ENCODE data around the gene TFDP1. TPM values are rescaled to one million over a fixed set of nuclear protein-coding genes. Genes with fewer than 3 reads are reported as not detected.

The TFDP1 gene
- total and polyA plus RNA-seq, 2 experiments from 2014 or later = 74.8 to 122 TPM

- in situ Hi-C loops (cut with MboI) = no loop called here
- no peak for DNase-seq
- Histone ChIP-seq H3K27ac (no peak overlapping the region), H3K9me2 (ENCODE audit: insufficient read depth) (no peaks in the 10 kb centered on the region), H3F3A (ENCODE audit: insufficient read depth) (0 out of 2 replicates have a peak, but pooled peaks cover 3% of the 10 kb centered on the region), H3K4me1 (ENCODE audit: insufficient read depth) (no peaks in the 10 kb centered on the region), H3K27me3 (replicated peaks; ENCODE audit: insufficient read depth) (no peaks in the 10 kb centered on the region), H3K9me3 (ENCODE audit: low read depth) (no peaks in the 10 kb centered on the region), H3K4me2 (ENCODE audit: unreplicated experiment) (no peak overlapping the region), H2AFZ (no peak overlapping the region), H4K20me1 (ENCODE audit: insufficient read depth) (no peaks in the 10 kb centered on the region), H3K79me2 (ENCODE audit: insufficient read depth) (no peaks in the 10 kb centered on the region), H3K36me3 (ENCODE audit: low read depth) (no peaks in the 10 kb centered on the region), H3K9ac (no peak overlapping the region), H3K4me3 (no peak overlapping the region)
- TF ChIP-seq EZH2phosphoT487 (IDR thresholded peaks at IDR 0.05; ENCODE audit: insufficient read depth, low read depth) (no peak), EZH2 (IDR thresholded peaks at IDR 0.05; ENCODE audit: insufficient read depth, poor library complexity, severe bottlenecking) (no peak)
- 75 to 82% methylated on average over 27 to 49 of the region's 56 CpGs for WGBS, 2 experiments (ENCODE audit: low coverage in 1 of 2, low lambda C conversion rate in 2 of 2, missing lambda C conversion rate in 2 of 2)
Observed at GRCh38 chr13:113559901-113560644, 24.5 kb upstream of the TFDP1 start.

- no peak overlapping the region for H3K27ac ChIP-seq
- no peaks in the 10 kb centered on the region for H3K9me3 ChIP-seq (ENCODE audit: low read depth)
- no peaks in the 10 kb centered on the region for H3K36me3 ChIP-seq (ENCODE audit: low read depth)
- no peak for DNase-seq
- no peak overlapping the region for H2AFZ ChIP-seq
- TF ChIP-seq EZH2 (IDR thresholded peaks at IDR 0.05; ENCODE audit: insufficient read depth, poor library complexity, severe bottlenecking) (no peak), EZH2phosphoT487 (IDR thresholded peaks at IDR 0.05; ENCODE audit: insufficient read depth, low read depth) (no peak)
- no peaks in the 10 kb centered on the region for H3F3A ChIP-seq (ENCODE audit: insufficient read depth)
- no peaks in the 10 kb centered on the region for H3K27me3 ChIP-seq (replicated peaks; ENCODE audit: insufficient read depth)
- no peaks in the 10 kb centered on the region for H3K4me1 ChIP-seq (ENCODE audit: insufficient read depth)
- no peak overlapping the region for H3K9ac ChIP-seq
- no peaks in the 10 kb centered on the region for H3K79me2 ChIP-seq (ENCODE audit: insufficient read depth)
- no peak overlapping the region for H3K4me3 ChIP-seq
- H4K20me1 ChIP-seq (ENCODE audit: insufficient read depth) = no peaks in the 10 kb centered on the region
- in situ Hi-C loops (cut with MboI) = no loop called here
- WGBS, 2 experiments (ENCODE audit: low coverage in 1 of 2, low lambda C conversion rate in 2 of 2, missing lambda C conversion rate in 2 of 2) = 83 to 84% methylated on average over 18 of the region's 18 CpGs
- H3K4me2 ChIP-seq (ENCODE audit: unreplicated experiment) = no peak overlapping the region
- no peaks in the 10 kb centered on the region for H3K9me2 ChIP-seq (ENCODE audit: insufficient read depth)
Observed at GRCh38 chr13:113560645-113561416, 23.7 kb upstream of the TFDP1 start.

GRCh38 chr13:113561417-113562084, 23.0 kb upstream of the TFDP1 start:
- no peaks in the 10 kb centered on the region for H4K20me1 ChIP-seq (ENCODE audit: insufficient read depth)
- H3K4me3 ChIP-seq = no peak overlapping the region
- TF ChIP-seq EZH2phosphoT487 (IDR thresholded peaks at IDR 0.05; ENCODE audit: insufficient read depth, low read depth) = no peak
- TF ChIP-seq EZH2 (IDR thresholded peaks at IDR 0.05; ENCODE audit: insufficient read depth, poor library complexity, severe bottlenecking) = no peak
- H3K36me3 ChIP-seq (ENCODE audit: low read depth) = no peaks in the 10 kb centered on the region
- no peak for DNase-seq
- in situ Hi-C loops (cut with MboI) = no loop called here
- no peaks in the 10 kb centered on the region for H3K9me2 ChIP-seq (ENCODE audit: insufficient read depth)
- H3K27ac ChIP-seq = no peak overlapping the region
- H3K27me3 ChIP-seq (replicated peaks; ENCODE audit: insufficient read depth) = no peaks in the 10 kb centered on the region
- H2AFZ ChIP-seq = no peak overlapping the region
- H3K9me3 ChIP-seq (ENCODE audit: low read depth) = no peaks in the 10 kb centered on the region
- no peak overlapping the region for H3K4me2 ChIP-seq (ENCODE audit: unreplicated experiment)
- no peak overlapping the region for H3K9ac ChIP-seq
- H3F3A ChIP-seq (ENCODE audit: insufficient read depth) = no peaks in the 10 kb centered on the region
- H3K4me1 ChIP-seq (ENCODE audit: insufficient read depth) = no peaks in the 10 kb centered on the region
- WGBS, 2 experiments (ENCODE audit: low coverage in 1 of 2, low lambda C conversion rate in 2 of 2, missing lambda C conversion rate in 2 of 2) = 82 to 84% methylated on average over 18 to 19 of the region's 19 CpGs
- H3K79me2 ChIP-seq (ENCODE audit: insufficient read depth) = no peaks in the 10 kb centered on the region

- Histone ChIP-seq H3K9ac (no peak overlapping the region), H3K4me2 (ENCODE audit: unreplicated experiment) (no peak overlapping the region), H3K9me3 (ENCODE audit: low read depth) (no peaks in the 10 kb centered on the region), H3F3A (ENCODE audit: insufficient read depth) (no peaks in the 10 kb centered on the region), H4K20me1 (ENCODE audit: insufficient read depth) (no peaks in the 10 kb centered on the region), H3K27ac (no peak overlapping the region), H2AFZ (no peak overlapping the region), H3K27me3 (replicated peaks; ENCODE audit: insufficient read depth) (no peaks in the 10 kb centered on the region), H3K4me1 (ENCODE audit: insufficient read depth) (no peaks in the 10 kb centered on the region), H3K9me2 (ENCODE audit: insufficient read depth) (no peaks in the 10 kb centered on the region), H3K36me3 (ENCODE audit: low read depth) (no peaks in the 10 kb centered on the region), H3K4me3 (no peak overlapping the region), H3K79me2 (ENCODE audit: insufficient read depth) (no peaks in the 10 kb centered on the region)
- peak; percentile 80 for DNase-seq
- WGBS, 2 experiments (ENCODE audit: low coverage in 1 of 2, low lambda C conversion rate in 2 of 2, missing lambda C conversion rate in 2 of 2) = 22 to 23% methylated on average over 14 of the region's 14 CpGs
- in situ Hi-C loops (cut with MboI) = no loop called here
- TF ChIP-seq EZH2phosphoT487 (IDR thresholded peaks at IDR 0.05; ENCODE audit: insufficient read depth, low read depth) (no peak), EZH2 (IDR thresholded peaks at IDR 0.05; ENCODE audit: insufficient read depth, poor library complexity, severe bottlenecking) (no peak)
Observed at GRCh38 chr13:113562085-113562749, 22.3 kb upstream of the TFDP1 start.
